ENCODE results near the gene LAMTOR2.

Gene LAMTOR2

DNA sequence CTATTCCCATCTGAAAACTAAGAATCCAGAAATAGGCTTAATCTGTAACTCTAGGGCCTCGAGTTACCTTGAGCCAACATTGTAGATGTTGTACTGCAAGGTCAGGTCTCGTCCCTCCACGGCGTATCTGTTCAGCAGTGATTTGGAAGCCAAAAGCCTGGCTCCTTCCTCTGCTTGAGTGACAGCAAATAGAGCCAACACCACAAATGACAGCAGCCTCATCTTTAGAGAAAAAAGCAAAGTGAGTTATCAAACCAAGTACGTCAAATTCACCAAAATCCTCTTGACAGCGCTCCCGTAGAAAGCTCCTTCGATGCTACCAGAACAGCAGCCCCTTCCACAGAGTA is 34.7 kb upstream of the LAMTOR2 start:
- no peak overlapping the region for H2AFZ ChIP-seq (ENCODE audit: low read length)
- no peaks in the 10 kb centered on the region for H3K9me3 ChIP-seq (ENCODE audit: insufficient read depth, low read depth, low read length)
- H3K27me3 ChIP-seq (ENCODE audit: insufficient read depth, low read length, poor library complexity, severe bottlenecking): no peaks in the 10 kb centered on the region
- H3K9ac ChIP-seq (ENCODE audit: low read depth, low read length, poor library complexity, severe bottlenecking): peak overlapping the region; percentile 83
- no peak for TF ChIP-seq EZH2phosphoT487 (IDR thresholded peaks at IDR 0.05; ENCODE audit: borderline replicate concordance)
- TF ChIP-seq, protein P1, sequence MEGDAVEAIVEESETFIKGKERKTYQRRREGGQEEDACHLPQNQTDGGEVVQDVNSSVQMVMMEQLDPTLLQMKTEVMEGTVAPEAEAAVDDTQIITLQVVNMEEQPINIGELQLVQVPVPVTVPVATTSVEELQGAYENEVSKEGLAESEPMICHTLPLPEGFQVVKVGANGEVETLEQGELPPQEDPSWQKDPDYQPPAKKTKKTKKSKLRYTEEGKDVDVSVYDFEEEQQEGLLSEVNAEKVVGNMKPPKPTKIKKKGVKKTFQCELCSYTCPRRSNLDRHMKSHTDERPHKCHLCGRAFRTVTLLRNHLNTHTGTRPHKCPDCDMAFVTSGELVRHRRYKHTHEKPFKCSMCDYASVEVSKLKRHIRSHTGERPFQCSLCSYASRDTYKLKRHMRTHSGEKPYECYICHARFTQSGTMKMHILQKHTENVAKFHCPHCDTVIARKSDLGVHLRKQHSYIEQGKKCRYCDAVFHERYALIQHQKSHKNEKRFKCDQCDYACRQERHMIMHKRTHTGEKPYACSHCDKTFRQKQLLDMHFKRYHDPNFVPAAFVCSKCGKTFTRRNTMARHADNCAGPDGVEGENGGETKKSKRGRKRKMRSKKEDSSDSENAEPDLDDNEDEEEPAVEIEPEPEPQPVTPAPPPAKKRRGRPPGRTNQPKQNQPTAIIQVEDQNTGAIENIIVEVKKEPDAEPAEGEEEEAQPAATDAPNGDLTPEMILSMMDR (conservative IDR thresholded peaks at IDR 0.05; ENCODE audit: low read length): no peak
- no peaks in the 10 kb centered on the region for H3F3A ChIP-seq (ENCODE audit: low read depth)
- H3K79me2 ChIP-seq (ENCODE audit: insufficient read depth, low read length): peaks cover 45% of the 10 kb centered on the region
- peaks cover 12% of the 10 kb centered on the region for H3K4me1 ChIP-seq (ENCODE audit: insufficient read depth, low read length, poor library complexity, severe bottlenecking)
- H3K36me3 ChIP-seq (ENCODE audit: insufficient read depth, low read length): peaks cover 10% of the 10 kb centered on the region; the same call in 1 of the 2 replicates
- peaks cover 18% of the 10 kb centered on the region for H4K20me1 ChIP-seq (ENCODE audit: insufficient read depth, low read length, poor library complexity, severe bottlenecking)
- H3K9me2 ChIP-seq (replicated peaks; ENCODE audit: low read depth, low read length): no peaks in the 10 kb centered on the region
- H3K4me3 ChIP-seq (ENCODE audit: low read length, poor library complexity, severe bottlenecking): peak overlapping the region; percentile 79
- peak overlapping the region; percentile 96 for H3K4me2 ChIP-seq (ENCODE audit: low read depth, low read length, poor library complexity, severe bottlenecking)

DNA sequence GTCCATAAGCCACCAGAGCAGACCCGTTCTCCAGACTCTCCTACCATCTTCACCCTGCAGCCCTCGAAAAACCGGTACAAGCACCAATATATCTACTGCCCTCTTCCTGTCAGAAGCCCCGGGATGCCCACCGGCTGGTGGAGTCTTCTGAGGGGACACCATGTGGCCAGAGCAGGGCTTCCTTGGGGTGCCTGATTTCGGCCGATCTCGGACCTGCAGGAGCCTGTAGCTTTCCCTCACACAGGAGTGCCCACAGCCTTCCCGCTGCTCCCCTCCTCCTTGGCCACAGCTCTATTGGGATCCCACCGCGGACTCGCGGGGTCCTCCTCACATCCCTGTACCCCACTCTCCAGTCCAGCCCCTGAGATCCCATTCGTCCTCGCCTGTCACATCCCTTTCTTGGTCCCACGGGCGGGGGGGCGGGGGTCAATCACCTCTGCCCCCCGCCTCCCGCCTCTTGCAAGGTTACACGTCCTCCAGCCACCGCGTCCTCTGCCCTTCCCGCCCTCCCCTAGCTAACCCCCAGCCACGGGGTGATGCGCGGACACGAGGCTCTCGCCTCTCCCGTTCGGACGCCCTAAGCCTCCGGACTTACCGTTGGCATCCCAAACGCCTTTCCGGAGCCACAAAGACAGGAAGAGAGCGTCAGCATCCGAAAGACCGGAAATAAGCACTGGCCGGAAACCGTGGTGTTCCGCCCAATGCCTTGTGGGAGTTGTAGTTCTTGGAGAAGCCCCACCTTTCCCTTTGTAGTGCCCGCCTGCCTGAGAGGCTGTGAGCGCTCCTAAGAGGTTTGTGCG is 34.1 kb upstream of the LAMTOR2 start, which contains the start of gene SSR2:
Gene SSR2, minus strand, starts transcription at position 659 of the 800 bp plus-strand sequence. CDS start 784 bp downstream, outside the sequence.
- Histone ChIP-seq H3K9me3 (ENCODE audit: insufficient read depth, low read depth, low read length) (no peaks in the 10 kb centered on the region), H3K4me2 (ENCODE audit: low read depth, low read length, poor library complexity, severe bottlenecking) (peak within 1 kb of the TSS; percentile 96), H3K27me3 (ENCODE audit: insufficient read depth, low read length, poor library complexity, severe bottlenecking) (no peaks in the 10 kb centered on the region), H3K36me3 (ENCODE audit: insufficient read depth, low read length) (peaks cover 8% of the 10 kb centered on the region; the same call in 1 of the 2 replicates), H4K20me1 (ENCODE audit: insufficient read depth, low read length, poor library complexity, severe bottlenecking) (peaks cover 18% of the 10 kb centered on the region), H3K9me2 (replicated peaks; ENCODE audit: low read depth, low read length) (no peaks in the 10 kb centered on the region), H3K9ac (ENCODE audit: low read depth, low read length, poor library complexity, severe bottlenecking) (peak within 1 kb of the TSS; percentile 83), H3K4me3 (ENCODE audit: low read length, poor library complexity, severe bottlenecking) (peak within 1 kb of the TSS; percentile 79), H2AFZ (ENCODE audit: low read length) (peak within 1 kb of the TSS; percentile 79), H3F3A (ENCODE audit: low read depth) (no peaks in the 10 kb centered on the region), H3K79me2 (ENCODE audit: insufficient read depth, low read length) (peaks cover 42% of the 10 kb centered on the region), H3K4me1 (ENCODE audit: insufficient read depth, low read length, poor library complexity, severe bottlenecking) (peaks cover 12% of the 10 kb centered on the region)
- TF ChIP-seq, protein P1 (conservative IDR thresholded peaks at IDR 0.05; ENCODE audit: low read length): peak; percentile 23; the same call in 1 of the 2 replicates
- TF ChIP-seq EZH2phosphoT487 (IDR thresholded peaks at IDR 0.05; ENCODE audit: borderline replicate concordance): no peak

DNA sequence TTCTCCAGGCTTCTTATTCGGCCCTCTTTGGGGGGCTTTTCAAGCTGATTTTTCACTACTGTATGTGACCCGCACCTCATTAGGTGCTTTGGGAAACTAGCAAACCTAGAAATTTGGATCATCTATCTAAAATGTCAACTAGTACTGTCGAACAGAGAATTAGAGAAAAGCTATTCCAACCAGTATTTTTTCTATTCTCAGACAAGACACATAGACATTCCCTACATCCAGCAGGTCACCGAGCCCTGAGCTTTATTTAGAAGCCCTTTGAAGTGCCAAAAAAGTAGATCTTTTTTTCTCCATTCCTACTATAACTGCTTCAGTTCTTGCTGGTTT is 33.5 kb upstream of the LAMTOR2 start:
- H3K4me2 ChIP-seq (ENCODE audit: low read depth, low read length, poor library complexity, severe bottlenecking): peak overlapping the region; percentile 71
- TF ChIP-seq, protein P1 (conservative IDR thresholded peaks at IDR 0.05; ENCODE audit: low read length): no peak
- TF ChIP-seq EZH2phosphoT487 (IDR thresholded peaks at IDR 0.05; ENCODE audit: borderline replicate concordance): no peak
- H3K36me3 ChIP-seq (ENCODE audit: insufficient read depth, low read length): peaks cover 8% of the 10 kb centered on the region; the same call in 1 of the 2 replicates
- peaks cover 38% of the 10 kb centered on the region for H3K79me2 ChIP-seq (ENCODE audit: insufficient read depth, low read length)
- H3K4me3 ChIP-seq (ENCODE audit: low read length, poor library complexity, severe bottlenecking): peak overlapping the region; percentile 79
- H3K9me2 ChIP-seq (replicated peaks; ENCODE audit: low read depth, low read length): no peaks in the 10 kb centered on the region
- peaks cover 18% of the 10 kb centered on the region for H4K20me1 ChIP-seq (ENCODE audit: insufficient read depth, low read length, poor library complexity, severe bottlenecking)
- H3K9ac ChIP-seq (ENCODE audit: low read depth, low read length, poor library complexity, severe bottlenecking): peak overlapping the region; percentile 83
- no peaks in the 10 kb centered on the region for H3K27me3 ChIP-seq (ENCODE audit: insufficient read depth, low read length, poor library complexity, severe bottlenecking)
- H3K9me3 ChIP-seq (ENCODE audit: insufficient read depth, low read depth, low read length): no peaks in the 10 kb centered on the region
- H3F3A ChIP-seq (ENCODE audit: low read depth): no peaks in the 10 kb centered on the region
- peak overlapping the region; percentile 79 for H2AFZ ChIP-seq (ENCODE audit: low read length)
- peaks cover 12% of the 10 kb centered on the region for H3K4me1 ChIP-seq (ENCODE audit: insufficient read depth, low read length, poor library complexity, severe bottlenecking)

Measured in Loucy (cell line).